ENCODE data around the gene MGLL. TPM values are rescaled to one million over a fixed set of nuclear protein-coding genes. Genes with fewer than 3 reads are reported as not detected.

The MGLL gene
- total RNA-seq, 3 donors from 2014 or later: 212 to 515 (median 221) TPM

- Histone ChIP-seq H3K9me3 (peaks cover 18% of the 10 kb centered on the region), H3K36me3 (ENCODE audit: low read depth) (no peaks in the 10 kb centered on the region), H3K4me3 (no peak overlapping the region), H3K4me1 (ENCODE audit: low read depth) (no peaks in the 10 kb centered on the region)
- intact Hi-C loops (cut with DNase I, micrococcal nuclease): no loop called here
- no peak for TF ChIP-seq CTCF (IDR thresholded peaks at IDR 0.05)
- no peak for ATAC-seq
- DNase-seq: no peak
Measured at GRCh38 chr3:127827808-127828207, 5.5 kb upstream of the MGLL start.

GRCh38 chr3:127825756-127826155, 3.4 kb upstream of the MGLL start:
- intact Hi-C loops (cut with DNase I, micrococcal nuclease): no loop called here
- no peak for ATAC-seq
- peaks cover 18% of the 10 kb centered on the region for H3K9me3 ChIP-seq
- no peak overlapping the region for H3K4me3 ChIP-seq
- no peaks in the 10 kb centered on the region for H3K4me1 ChIP-seq (ENCODE audit: low read depth)
- TF ChIP-seq CTCF (IDR thresholded peaks at IDR 0.05): no peak
- no peak for DNase-seq
- H3K36me3 ChIP-seq (ENCODE audit: low read depth): no peaks in the 10 kb centered on the region

GRCh38 chr3:127824151-127824825, 2.0 kb upstream of the MGLL start:
- Histone ChIP-seq H3K4me3 (no peak overlapping the region), H3K36me3 (ENCODE audit: low read depth) (no peaks in the 10 kb centered on the region), H3K9me3 (peaks cover 9% of the 10 kb centered on the region), H3K4me1 (ENCODE audit: low read depth) (peaks cover 14% of the 10 kb centered on the region)
- intact Hi-C loops (cut with DNase I, micrococcal nuclease): no loop called here
- ATAC-seq: no peak
- no peak for TF ChIP-seq CTCF (IDR thresholded peaks at IDR 0.05)
- DNase-seq: no peak

- no peak for ATAC-seq
- DNase-seq: peak in 1 of 3 donors; percentile 81
- TF ChIP-seq CTCF (IDR thresholded peaks at IDR 0.05): no peak
- peaks cover 17% of the 10 kb centered on the region for H3K4me1 ChIP-seq (ENCODE audit: low read depth)
- H3K36me3 ChIP-seq (ENCODE audit: low read depth): no peaks in the 10 kb centered on the region
- H3K9me3 ChIP-seq: peaks cover 2% of the 10 kb centered on the region
- intact Hi-C loops (cut with DNase I, micrococcal nuclease): no loop called here
- H3K4me3 ChIP-seq: no peak overlapping the region
Measured at GRCh38 chr3:127823426-127823857, 1.1 kb upstream of the MGLL start.

GRCh38 chr3:127822682-127823425, 539 bp upstream of the MGLL start:
- peak overlapping the region; percentile 49 for H3K4me3 ChIP-seq
- intact Hi-C loops (cut with DNase I, micrococcal nuclease): no loop called here
- no peaks in the 10 kb centered on the region for H3K36me3 ChIP-seq (ENCODE audit: low read depth)
- no peak for TF ChIP-seq CTCF (IDR thresholded peaks at IDR 0.05)
- peaks cover 21% of the 10 kb centered on the region for H3K4me1 ChIP-seq (ENCODE audit: low read depth)
- ATAC-seq: peak; percentile 72
- H3K9me3 ChIP-seq: no peaks in the 10 kb centered on the region
- DNase-seq: peak in 2 of 3 donors; percentile 74 to 86

All from mucosa of descending colon (tissue), 3 donors.